GM21717 (cell line): ENCODE results near the gene DYNC1LI1.

Experiments
- ATAC-seq: cut with Tn5 transposase; IDR thresholded peaks from one replicate; pipeline ENCODE4 v1.9.1; 2021; ENCODE audit warnings: mild to moderate bottlenecking, moderate library complexity; ENCODE audit not compliant: unreplicated experiment

The DYNC1LI1 gene

GRCh38 chr3:32570421-32571191, at the start of gene DYNC1LI1:
Gene DYNC1LI1, minus strand, starts transcription at chr3:32570858. Its CDS starts 88 bp downstream, at chr3:32570770.
- ATAC-seq = peak; percentile 79

- ATAC-seq = no peak
Measured at GRCh38 chr3:32619395-32619794, 48.7 kb upstream of the DYNC1LI1 start.

- no peak for ATAC-seq
Measured at GRCh38 chr3:32616267-32616962, 45.8 kb upstream of the DYNC1LI1 start.

- ATAC-seq = no peak
Measured at GRCh38 chr3:32614956-32615355, 44.3 kb upstream of the DYNC1LI1 start.

- ATAC-seq = no peak
Measured at GRCh38 chr3:32613183-32613582, 42.5 kb upstream of the DYNC1LI1 start.

GRCh38 chr3:32612547-32612946, 41.9 kb upstream of the DYNC1LI1 start:
- ATAC-seq = no peak

- ATAC-seq = no peak
Measured at GRCh38 chr3:32607522-32607921, 36.9 kb upstream of the DYNC1LI1 start.

GRCh38 chr3:32606960-32607359, 36.3 kb upstream of the DYNC1LI1 start:
- no peak for ATAC-seq

- ATAC-seq = no peak
Measured at GRCh38 chr3:32606277-32606676, 35.6 kb upstream of the DYNC1LI1 start.

GRCh38 chr3:32603064-32603463, 32.4 kb upstream of the DYNC1LI1 start:
- ATAC-seq = no peak

GRCh38 chr3:32602206-32602605, 31.5 kb upstream of the DYNC1LI1 start:
- no peak for ATAC-seq

- no peak for ATAC-seq
Measured at GRCh38 chr3:32601722-32602121, 31.1 kb upstream of the DYNC1LI1 start.

- ATAC-seq = no peak
Measured at GRCh38 chr3:32597656-32598055, 27.0 kb upstream of the DYNC1LI1 start.

- no peak for ATAC-seq
Measured at GRCh38 chr3:32596909-32597369, 26.3 kb upstream of the DYNC1LI1 start.

- ATAC-seq = no peak
Measured at GRCh38 chr3:32596282-32596908, 25.7 kb upstream of the DYNC1LI1 start.

GRCh38 chr3:32595323-32595722, 24.7 kb upstream of the DYNC1LI1 start:
- ATAC-seq = no peak

- no peak for ATAC-seq
Measured at GRCh38 chr3:32593903-32594525, 23.4 kb upstream of the DYNC1LI1 start.

GRCh38 chr3:32592696-32593353, 22.2 kb upstream of the DYNC1LI1 start:
- ATAC-seq = no peak

- no peak for ATAC-seq
Measured at GRCh38 chr3:32592011-32592410, 21.4 kb upstream of the DYNC1LI1 start.

GRCh38 chr3:32591186-32591585, 20.5 kb upstream of the DYNC1LI1 start:
- ATAC-seq = no peak

- ATAC-seq = no peak
Measured at GRCh38 chr3:32586356-32586755, 15.7 kb upstream of the DYNC1LI1 start.
